Measurements from ENCODE around the gene RLN3.

DNA sequence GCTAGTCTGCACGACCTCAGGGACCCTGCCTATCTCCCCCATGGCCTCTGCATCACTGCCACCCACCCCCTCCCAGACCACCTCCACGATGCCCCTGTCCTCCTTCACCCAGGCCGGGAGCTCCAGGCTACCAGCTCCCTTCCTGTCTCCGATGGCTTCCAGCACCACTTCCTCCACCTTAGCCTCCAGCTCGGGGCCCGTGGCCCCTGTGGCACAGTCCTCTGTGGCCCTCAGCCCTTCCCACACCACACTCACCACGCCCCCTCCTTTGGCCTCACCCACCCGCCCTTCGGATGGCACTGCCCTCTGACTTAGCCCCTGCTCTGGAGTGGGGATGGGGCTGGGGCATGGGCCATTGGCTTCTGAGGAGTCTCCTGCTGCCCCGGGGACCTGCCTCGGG is 26.8 kb downstream of the RLN3 start:
- no peak for TF ChIP-seq POLR2AphosphoS5 (IDR thresholded peaks at IDR 0.05; ENCODE audit: low read depth)
- TF ChIP-seq, protein P1, sequence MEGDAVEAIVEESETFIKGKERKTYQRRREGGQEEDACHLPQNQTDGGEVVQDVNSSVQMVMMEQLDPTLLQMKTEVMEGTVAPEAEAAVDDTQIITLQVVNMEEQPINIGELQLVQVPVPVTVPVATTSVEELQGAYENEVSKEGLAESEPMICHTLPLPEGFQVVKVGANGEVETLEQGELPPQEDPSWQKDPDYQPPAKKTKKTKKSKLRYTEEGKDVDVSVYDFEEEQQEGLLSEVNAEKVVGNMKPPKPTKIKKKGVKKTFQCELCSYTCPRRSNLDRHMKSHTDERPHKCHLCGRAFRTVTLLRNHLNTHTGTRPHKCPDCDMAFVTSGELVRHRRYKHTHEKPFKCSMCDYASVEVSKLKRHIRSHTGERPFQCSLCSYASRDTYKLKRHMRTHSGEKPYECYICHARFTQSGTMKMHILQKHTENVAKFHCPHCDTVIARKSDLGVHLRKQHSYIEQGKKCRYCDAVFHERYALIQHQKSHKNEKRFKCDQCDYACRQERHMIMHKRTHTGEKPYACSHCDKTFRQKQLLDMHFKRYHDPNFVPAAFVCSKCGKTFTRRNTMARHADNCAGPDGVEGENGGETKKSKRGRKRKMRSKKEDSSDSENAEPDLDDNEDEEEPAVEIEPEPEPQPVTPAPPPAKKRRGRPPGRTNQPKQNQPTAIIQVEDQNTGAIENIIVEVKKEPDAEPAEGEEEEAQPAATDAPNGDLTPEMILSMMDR (IDR thresholded peaks at IDR 0.05; ENCODE audit: insufficient read depth, low read length) = no peak
- TF ChIP-seq GABPA (IDR thresholded peaks at IDR 0.05; ENCODE audit: low read depth) = no peak
- TF ChIP-seq, protein P2, sequence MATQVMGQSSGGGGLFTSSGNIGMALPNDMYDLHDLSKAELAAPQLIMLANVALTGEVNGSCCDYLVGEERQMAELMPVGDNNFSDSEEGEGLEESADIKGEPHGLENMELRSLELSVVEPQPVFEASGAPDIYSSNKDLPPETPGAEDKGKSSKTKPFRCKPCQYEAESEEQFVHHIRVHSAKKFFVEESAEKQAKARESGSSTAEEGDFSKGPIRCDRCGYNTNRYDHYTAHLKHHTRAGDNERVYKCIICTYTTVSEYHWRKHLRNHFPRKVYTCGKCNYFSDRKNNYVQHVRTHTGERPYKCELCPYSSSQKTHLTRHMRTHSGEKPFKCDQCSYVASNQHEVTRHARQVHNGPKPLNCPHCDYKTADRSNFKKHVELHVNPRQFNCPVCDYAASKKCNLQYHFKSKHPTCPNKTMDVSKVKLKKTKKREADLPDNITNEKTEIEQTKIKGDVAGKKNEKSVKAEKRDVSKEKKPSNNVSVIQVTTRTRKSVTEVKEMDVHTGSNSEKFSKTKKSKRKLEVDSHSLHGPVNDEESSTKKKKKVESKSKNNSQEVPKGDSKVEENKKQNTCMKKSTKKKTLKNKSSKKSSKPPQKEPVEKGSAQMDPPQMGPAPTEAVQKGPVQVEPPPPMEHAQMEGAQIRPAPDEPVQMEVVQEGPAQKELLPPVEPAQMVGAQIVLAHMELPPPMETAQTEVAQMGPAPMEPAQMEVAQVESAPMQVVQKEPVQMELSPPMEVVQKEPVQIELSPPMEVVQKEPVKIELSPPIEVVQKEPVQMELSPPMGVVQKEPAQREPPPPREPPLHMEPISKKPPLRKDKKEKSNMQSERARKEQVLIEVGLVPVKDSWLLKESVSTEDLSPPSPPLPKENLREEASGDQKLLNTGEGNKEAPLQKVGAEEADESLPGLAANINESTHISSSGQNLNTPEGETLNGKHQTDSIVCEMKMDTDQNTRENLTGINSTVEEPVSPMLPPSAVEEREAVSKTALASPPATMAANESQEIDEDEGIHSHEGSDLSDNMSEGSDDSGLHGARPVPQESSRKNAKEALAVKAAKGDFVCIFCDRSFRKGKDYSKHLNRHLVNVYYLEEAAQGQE (IDR thresholded peaks at IDR 0.05; ENCODE audit: insufficient replicate concordance, low read depth) = no peak
- no peak for TF ChIP-seq SPI1 (IDR thresholded peaks at IDR 0.05; ENCODE audit: borderline replicate concordance, low read depth)
